Activated CD4-positive, alpha-beta T cell treated with anti-CD3 and anti-CD28 coated beads for 1 hour (primary cell): ENCODE results near the gene MYH4.

Source experiments
- DNase-seq: peaks from one replicate; pipeline ENCODE4 v3.0.0-alpha.2; 2020

The MYH4 gene

DNA sequence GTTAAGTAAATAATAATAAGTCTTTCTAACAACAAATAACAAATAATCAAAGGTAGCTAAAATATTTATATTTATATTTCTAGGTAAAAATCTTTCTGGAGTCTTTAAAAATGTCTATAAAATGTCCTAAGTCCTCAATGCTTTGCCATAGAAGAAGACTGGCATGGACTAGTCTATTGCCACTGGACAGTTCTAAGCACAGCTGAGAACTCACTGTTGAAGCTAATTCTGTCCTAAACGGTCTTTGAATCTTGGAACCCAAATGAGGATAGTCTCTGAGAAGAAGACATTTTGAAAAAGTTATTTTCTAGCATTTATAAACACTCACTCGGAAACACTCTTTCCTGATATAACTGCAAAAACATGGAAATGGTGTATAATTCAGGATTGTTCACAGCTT is 48.1 kb downstream of the MYH4 start:
- no peak for DNase-seq

DNA sequence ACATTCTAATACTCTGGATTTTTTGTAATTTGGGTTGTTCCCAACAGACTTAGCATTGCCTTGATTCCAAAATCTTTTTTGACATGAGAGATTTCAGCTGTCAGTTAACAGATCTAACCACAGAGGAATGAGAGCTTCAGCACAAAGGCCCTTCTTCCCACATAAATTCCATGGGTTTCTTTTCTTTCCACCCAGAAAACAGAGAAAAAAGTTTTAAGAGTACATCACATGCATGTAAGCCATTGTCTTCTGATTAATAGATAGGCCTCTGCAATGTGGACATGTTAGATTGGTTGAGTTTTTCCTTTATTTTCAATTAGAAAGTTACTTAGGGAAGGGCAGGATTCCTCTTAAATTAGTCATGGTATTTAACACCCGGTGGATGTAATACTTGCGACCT is 48.5 kb downstream of the MYH4 start:
- no peak for DNase-seq

- no peak for DNase-seq
Observed at GRCh38 chr17:10417431-10417830, 51.9 kb downstream of the MYH4 start.

DNA sequence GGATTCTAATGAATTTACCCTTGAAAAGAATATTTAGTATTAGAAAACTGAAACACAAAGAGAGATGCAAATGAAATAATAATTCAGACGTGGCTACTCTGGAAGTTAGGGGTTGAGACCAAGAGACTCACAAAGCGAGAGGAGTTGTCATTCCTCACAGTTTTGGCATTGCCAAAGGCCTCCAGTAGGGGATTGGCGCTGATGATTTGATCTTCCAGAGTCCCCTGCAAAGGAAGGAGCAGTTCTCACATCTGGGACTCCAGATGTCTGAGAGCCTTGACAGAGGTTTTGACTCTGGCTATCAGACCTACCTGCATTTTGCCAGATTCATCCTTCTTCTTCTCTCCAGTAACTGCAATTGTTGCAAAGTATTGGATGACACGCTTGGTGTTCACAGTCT is 54.2 kb downstream of the MYH4 start:
- no peak for DNase-seq

GRCh38 chr17:10403589-10403988 is 65.8 kb downstream of the MYH4 start:
- no peak for DNase-seq

GRCh38 chr17:10398352-10398751 is 71.0 kb downstream of the MYH4 start:
- no peak for DNase-seq

DNA sequence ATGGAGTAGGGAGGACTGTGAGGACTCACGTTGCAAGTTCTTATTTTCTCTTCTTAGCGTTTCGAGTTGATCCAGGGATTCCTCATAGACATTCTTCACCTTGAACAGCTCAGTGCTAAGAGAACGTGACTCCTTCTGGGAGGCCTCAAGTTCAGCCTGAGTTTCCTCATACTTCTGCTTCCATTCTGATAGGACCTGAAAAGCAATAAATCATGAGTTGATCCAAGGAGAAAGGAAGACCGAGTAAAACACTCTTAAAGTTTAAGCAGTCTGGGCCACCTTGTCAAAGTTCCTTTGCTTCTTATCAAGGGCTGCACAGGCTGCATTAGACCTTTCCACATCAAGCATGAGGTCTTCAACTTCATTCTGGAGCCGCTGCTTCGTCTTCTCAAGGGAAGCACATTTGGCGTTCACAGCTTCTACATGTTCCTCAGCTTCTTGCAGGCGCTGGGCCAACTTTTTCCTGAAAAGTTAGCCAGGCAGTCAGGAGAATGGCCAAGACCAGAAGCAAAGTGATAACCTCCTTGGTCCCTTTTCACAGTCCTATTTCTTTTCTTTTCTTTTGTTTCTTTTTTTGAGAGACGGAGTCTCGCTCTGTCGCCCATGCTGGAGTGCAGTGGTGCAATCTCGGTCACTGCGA is 72.7 kb downstream of the MYH4 start:
- DNase-seq = no peak

GRCh38 chr17:10394201-10394887 is 75.0 kb downstream of the MYH4 start:
- no peak for DNase-seq
